GM18508 (cell line): ENCODE results near the gene TBX15.

Source experiments
- ATAC-seq: cut with Tn5 transposase; IDR thresholded peaks from one replicate; pipeline ENCODE4 v1.9.1; 2021; ENCODE audit warnings: moderate number of reproducible peaks; ENCODE audit not compliant: insufficient read depth, unreplicated experiment

Gene TBX15

DNA sequence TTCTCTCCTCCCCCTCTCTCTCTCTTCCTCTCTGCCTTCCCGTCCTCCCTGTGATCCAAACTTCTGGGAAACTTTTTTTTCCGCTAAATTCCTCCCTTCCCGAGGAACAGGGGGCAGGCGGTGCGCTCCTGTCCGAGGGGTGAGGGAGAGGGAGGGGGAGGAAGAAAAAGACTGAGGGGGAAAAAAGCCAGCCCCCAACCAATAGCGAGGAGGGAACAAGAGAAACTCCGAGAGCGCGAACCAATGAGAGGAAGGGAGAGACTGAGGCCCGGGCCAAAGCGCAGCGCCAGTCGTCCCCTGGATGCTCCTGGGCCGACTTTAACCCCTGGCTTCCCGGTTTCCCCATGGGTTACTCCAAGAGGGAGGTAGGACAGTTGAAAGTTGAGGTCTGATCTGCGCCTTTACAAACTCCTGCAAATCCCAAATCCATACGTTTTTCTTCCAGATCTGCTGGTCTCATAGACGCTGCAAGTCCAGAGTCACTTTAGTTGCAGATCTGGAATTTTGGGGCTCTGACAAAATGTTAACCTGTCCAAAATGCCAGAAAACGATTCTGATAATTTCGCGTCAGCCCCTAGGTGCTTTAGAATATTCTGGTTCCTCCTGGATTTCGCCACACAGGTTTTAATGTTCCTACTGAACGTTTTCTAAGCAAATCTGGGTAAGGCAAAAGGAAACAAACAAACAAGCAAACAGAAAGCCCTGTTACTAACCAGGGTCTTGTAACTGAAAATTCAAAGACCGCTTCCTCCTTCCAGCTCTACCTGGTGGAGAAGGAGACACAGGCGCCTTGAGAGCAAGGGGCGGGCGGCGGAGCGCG lies at the start of gene TBX15:
TBX15 (minus strand) TSS at position 158 of the 820 bp plus-strand sequence. CDS start 548 bp downstream, outside the sequence.
- no peak for ATAC-seq

DNA sequence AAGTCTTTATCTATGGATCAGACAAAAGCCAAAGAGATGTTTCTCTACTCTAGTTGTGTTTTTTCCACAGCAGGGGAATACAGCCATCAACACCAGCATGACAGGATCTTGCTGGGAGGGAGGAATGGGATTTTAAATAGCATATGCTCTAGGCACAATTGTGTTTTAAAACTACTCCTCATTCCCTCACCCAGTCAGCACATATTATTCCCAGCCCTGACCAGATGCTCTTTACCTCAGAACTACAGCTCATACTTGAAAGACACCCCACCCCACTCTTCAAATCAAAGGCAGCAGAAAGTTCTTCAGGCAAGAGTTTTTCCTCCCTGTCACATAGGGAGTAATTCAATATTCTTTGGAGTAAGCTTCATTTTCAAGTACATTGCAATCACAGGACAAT lies 46.2 kb upstream of the TBX15 start:
- ATAC-seq, result no peak

DNA sequence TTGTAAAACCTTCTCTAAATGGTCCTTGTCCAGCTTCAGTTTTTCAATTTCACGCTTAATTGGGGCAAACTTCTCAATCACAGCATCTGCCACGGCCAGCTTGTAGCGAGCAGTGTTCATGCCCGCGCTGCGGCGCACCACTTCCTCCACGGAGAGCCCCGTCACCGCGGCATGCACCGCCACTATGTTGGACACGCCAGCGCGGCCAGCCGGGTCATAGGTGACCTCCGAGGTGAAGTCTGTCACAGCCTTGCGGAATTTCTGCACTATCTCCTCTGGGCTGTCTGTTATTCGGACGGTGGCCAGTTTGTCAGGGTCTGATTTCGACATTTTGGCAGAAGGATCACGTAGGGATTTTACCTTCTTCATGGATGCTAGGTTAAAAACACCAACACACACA lies 44.8 kb upstream of the TBX15 start:
- no peak for ATAC-seq

DNA sequence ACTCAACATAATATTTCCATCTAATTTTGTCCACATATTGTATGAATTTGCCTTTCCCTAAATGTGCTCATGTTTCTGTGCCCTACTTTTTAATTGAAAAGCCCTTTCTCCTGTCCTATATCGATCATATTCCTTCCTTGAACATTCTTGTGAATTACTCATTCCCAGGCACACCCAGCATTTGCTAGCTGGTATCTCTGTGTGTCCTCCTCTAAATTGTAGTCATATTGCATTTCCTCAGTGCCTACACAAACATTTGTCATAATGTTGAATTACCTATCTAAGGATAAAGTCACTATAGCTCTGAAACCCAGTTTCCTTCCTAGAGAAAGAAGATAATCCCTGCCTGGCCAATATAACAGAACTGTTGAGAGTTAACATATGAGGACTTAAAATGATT lies 39.6 kb upstream of the TBX15 start:
- no peak for ATAC-seq

DNA sequence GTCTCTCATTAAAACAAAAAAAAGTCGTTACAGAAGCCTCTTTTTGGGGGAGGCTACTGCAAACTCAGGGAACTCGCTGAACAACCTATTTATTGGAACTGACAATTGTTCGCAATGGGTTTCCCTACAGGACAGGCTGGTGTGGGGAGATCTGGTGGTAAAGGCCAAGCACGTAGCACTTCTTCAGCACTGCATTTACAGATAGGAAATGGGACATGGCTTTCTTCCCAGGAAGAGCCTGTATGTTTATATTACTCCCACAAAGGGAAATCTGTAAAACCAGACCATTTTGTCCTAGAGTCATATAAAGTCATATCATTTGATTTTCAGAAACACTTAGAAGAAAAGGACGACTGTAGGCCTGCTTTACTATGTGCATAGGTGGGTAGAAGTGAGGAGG lies 38.8 kb upstream of the TBX15 start:
- no peak for ATAC-seq

DNA sequence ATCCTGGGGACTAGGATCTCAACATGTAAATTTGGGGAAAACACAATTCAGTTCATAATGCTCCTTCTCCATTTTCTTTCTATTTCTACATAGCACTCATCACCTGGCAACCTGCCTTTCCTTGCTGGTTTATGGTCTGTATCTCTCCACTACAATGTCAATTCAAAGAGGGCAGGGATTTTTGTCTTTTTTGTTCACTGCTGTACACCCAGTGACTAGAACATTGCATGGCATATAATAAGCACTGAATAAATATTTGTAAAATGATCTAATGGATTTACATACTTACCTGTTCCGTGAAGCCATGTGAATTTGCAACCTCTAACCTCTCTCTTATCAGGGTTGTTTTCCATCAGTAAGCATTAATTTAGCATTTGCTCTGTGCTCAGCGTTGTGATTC lies 27.4 kb upstream of the TBX15 start:
- ATAC-seq, result no peak

DNA sequence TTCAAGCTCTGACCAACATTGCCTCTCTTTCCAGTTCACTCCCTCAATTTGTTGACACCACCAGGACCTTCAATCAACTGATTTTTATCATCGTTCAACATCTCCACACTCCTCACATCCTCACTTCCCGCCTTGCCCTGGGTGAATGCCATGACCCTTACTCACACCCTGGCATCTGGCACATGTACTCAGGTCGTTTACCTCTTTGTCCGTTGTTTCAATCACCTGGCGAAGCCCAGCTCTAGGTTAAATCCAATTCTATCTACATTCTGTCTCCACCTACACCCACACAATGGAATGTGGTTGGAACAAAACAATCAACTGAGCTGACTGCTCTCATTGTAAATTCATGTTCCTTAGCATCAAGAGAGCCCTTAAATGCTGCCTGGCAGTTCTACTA lies 24.2 kb upstream of the TBX15 start:
- no peak for ATAC-seq

DNA sequence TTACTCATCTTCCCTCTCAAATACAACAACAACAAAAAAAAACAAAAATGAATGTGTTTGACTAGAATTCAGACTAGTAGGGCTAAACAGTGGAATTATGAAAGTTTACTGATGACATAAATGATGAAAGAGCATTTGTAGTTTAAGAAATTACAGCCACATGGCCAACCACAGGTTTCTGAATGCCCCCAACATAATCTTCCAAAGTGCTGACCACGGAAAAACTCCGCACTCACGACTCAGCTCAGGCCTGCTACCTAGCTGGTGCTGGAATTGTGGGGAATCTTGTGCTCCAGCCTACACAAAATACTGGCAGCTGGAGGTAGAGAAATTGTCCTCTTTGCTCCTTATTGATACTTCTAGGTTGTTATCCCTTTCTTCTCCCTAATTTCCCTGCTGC lies 23.6 kb upstream of the TBX15 start:
- no peak for ATAC-seq

DNA sequence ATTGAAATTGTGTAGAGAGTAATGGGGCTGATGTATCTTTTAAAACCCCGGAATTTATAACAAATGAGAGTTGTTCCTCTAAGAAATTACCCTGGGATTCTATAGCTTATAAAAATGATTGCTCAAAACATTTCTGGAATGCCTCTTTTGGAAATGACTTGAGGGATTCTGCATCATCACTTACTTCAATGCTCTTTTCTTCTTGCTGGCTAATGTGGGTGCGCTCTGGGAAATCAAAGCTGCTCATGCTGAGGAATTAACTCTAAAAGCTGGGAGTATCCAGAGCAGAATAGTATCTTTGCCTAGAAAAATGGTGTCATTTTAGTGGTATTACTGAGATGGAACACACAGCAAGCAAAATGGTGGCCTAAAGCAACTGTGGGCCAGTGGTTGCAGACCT lies 23.0 kb upstream of the TBX15 start:
- ATAC-seq, result no peak

DNA sequence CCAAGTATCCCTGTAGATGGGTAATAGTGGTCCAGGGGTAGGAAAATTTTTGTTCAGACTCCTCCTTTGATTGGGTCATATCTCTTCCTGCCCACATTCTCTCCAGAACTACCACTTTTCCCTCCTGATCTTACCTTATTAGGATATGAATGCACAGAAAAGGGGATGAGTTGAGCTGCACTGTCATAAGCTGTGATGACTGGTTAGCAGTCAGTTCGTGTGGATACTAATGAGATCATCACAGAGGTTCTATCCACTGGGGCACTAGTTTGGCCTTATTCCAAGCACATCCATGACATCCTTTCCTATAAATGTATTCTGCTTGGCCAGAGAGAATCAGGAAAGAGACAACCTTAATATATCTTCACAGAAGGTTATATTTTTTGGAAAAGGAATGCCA lies 22.1 kb upstream of the TBX15 start:
- no peak for ATAC-seq

DNA sequence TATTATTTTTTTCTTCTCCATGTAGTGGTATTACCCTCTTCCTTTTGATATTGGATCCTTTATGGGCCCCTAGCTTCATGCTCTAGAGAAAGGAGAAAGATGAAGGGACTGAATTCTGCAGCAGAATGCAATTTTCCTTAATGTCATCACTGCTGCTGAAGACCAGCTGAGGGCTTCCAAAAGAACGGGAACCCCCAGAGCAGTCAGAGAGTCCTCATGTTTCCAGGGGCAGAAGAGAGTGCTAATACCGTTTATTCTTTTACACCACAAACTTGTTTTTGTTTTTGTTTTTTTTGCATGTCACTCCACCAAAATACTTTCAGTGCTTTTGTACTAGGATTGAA lies 21.1 kb upstream of the TBX15 start:
- ATAC-seq, result no peak

DNA sequence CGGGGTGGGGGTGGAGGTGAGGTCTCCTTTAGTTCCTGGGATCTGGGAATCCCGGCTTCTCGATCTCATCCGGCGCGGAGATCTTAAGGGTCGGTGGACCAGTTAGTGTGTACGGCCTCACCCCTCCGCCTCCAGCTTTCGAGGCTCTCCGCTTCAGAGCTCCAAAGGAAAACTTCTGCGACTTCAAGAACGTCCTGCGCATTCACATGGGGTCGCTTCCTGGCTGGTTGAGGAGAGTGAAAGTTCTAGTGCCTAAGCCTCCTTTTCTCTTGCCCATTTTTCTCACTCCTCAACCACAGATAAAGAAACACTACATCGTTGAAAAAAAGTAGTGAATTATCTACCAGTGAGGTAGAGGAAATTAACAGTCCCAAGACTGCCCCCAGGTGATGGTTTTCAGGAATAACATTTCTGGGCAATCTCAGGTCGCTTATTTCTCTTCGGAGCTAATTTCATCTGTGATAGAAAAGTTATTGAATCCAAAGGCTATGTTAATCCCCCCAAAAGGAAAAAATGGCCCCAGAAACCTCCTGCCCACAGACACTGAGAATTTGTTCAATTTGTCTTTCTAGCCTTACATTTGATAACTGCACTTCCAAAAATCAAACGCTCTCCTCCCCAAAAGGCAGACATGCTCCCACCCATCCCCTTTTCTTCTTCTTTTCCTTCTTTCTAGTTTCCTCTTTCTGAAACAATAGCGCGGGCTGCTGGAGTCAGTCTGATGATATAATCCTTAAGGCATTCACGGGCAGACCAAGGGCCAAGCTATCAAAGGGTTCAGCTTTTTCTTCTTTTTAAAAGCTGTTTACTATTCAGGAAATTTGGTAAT lies 20.6 kb upstream of the TBX15 start:
- peak; percentile 57 for ATAC-seq

DNA sequence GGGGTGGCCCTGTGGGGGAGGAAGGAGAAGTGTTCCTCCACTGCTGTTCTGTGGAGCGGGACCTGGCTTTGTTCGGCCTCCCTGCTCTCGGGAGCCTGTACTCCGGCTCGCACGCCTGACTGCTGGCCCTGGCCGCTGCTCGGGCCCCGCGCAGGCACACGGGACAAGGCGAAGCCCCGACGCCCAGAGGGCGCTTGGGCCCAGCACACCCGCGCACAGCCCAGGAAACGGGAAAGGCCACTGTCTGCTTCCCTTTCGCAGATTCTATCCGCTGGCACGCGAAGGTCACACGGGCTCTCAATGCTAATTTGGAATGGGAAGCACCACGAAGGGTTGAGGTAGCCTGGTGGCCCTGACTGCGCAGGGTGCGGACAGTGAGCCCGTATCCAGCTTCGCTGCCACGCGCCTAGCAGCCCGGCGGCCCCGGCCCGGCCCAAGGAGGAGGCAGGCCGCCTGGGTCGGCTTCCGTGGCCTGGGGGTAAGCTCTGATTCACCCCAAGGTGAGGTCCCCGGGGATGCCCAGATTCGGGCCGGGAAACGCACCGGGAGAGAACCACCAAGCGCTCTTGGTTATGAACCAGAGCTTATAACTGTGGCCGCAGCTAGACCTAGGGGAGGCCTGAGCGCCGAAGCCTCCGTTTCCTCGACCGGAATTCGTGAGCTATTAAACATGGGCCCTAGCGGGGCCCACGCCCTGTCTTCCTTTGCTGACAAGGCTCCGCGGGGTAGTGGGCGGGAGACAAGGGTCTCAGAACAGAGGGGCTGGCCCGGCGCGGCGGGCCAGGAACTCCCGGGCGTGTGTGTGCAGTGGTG lies 19.7 kb upstream of the TBX15 start:
- no peak for ATAC-seq

DNA sequence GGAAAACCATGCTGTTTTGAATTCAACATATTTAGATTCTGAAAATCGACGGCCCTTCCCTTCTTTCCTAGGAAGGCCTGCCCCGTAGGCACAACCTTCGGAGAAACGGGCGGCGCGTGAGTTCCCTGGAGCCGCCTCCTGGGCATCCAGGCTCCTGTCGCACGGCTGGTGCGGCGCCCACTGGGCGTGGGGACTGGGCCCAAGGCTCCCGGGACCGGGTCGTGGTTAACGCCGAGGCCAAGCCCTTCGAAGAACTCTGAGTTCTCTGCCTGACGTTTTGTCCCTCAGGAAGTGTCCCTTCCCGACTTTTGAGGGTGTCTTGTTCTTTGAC lies 19.2 kb upstream of the TBX15 start:
- ATAC-seq, result no peak

DNA sequence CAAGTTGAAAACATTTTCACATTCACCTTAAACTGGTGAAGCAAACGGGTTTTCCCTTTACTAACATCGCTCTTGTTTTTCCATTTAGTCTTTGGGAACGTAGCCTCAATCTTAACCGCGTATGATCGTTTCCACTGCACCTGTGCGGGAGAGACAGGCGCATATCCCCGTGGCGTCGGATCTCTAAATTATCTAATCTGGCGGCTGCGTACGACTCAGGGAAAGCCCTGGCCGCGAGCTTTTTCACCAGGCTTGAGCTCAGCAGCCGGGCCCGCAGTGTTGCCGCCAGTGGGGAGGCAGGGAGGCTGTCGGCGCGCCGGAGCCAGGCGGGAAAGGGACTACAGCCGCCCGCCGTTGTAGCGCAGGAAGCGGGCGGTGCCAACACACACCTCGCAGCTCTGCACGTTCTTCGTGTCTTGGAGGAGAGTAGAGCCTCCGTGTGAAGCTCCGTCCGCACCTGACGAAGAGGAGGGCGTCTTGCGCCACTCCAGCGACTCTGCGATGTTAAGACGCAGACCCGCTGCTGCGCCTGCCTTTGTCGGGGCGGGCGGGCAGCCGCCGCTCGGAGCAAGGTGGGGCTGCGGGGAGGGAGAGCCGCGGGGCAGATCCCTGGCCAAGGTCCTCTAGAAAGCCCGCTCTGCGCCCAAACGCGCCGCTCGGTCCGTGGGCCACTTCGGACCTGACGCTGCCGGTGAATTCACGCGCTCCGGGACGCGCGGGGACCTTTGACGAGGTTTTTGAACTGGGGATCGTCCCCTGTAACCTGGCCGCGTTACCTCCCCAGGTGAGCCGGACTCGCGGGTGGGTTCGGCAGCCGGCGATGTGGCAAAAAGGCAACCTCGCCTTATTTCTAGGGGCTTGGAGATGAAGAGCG lies 18.5 kb upstream of the TBX15 start:
- ATAC-seq, result no peak

DNA sequence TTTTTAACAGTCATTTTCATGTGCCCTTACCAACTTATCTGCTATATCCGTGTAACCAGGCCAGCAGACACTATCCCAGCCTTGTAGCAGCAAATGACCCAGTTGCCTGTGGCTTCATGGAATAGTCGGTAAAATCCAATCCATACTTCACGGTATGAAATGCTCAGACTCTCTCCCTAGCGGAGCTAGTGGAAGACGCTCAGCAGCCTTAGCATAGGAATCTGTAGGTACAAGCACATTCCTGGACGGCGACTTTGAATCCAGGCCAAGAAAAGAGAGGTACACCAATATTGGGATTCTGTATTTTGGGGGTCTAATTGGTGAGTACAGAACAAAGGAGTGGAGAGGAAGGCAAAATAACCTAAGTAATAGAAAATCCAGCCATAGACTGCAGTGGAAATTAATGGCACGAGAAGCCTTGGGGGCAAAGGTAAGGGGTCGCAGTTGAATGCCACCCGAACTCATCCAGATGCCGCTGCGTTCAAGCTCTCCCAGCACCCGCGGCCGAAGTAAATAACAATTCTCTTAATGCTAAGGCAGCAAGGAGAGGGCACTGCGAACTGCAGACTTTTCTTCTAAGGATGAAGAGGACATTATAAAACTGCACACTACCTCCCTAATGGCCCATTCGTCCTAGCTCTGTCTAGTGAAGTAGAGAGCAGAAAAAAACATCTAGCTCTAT lies 17.7 kb upstream of the TBX15 start:
- no peak for ATAC-seq

DNA sequence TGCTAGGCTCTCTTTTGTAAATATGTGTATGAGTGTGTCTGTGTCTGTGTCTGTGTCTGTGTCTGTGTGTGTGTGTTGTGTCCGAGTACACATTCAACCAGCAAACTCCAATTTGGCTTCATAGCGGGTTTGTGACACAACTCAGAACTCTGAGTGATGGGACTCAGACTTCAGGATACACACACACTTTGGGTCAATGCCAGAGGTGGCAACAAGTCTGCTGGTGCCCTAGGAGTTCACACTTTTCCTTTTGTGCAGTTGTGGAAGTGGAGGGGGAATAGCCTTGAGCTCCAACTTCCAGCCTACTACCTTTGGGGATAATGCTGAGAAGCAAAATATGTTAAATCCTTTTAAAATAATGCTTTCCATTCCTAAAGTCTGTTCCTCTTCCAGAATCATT lies 16.6 kb upstream of the TBX15 start:
- ATAC-seq, result no peak

DNA sequence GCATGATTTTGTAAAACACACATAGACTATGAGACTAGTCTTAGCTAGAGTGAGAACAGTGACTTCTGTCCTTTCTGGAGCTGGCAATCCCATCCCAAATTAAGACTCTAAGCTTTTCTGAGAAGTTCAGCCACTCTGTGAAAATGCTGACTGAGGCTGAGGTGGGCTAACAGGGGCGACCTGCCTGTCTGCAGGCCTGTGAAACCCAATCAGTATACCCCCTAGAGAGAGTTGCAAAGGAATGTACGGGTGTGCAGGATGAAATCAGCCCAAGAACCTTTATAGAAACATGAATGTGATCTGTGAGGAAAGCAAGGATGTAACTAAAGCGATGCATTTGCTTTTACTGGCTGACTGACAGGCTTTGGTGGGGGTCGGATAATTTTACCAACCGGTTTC lies 16.0 kb upstream of the TBX15 start:
- no peak for ATAC-seq

DNA sequence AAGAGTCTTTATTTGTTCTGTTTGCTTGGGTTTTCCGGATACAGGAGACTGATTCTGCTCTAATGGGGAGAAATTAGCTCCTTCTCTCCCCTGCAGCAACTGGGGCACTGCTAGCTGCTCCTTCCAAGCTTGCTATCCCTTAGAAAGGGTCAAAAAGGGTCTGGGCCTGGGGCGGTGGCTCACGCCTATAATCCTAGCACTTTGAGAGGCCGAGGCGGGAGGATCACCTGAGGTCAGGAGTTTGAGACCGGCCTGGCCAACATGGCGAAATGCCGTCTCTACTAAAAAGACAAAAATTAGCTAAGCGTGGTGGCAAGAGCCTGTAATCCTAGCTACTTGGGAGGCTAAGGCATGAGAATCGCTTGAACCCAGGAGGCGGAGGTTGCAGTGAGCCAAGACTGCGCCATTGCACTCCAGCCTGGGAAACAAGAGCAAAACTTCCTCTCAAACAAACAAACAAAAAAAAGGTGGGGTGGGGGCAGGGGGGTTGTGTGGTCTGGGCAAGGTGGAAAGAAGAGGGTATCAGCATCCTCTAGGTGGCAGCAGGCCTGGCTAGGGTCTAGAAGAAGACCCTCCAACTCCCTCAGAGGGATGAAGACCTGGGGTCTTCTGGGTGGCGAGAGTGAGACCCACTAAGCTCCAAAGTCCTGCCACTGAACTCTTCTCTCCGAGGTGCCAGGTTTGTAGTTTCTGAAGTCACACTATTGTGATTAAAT lies 15.4 kb upstream of the TBX15 start:
- no peak for ATAC-seq
